GM12874 (cell line): ENCODE results near the gene LYPLAL1.

Experiments used
- CTCF ChIP-seq: IDR thresholded peaks from 2 replicates; pipeline ENCODE4 v1.5.1; 2011; ENCODE audit warnings: low read depth, mild to moderate bottlenecking, control low read depth, low read length, moderate library complexity; ENCODE audit not compliant: insufficient read depth

The LYPLAL1 gene

GRCh38 chr1:219189021-219189824, 15.5 kb downstream of the LYPLAL1 start:
- no peak for TF ChIP-seq CTCF

GRCh38 chr1:219189952-219190351, 16.3 kb downstream of the LYPLAL1 start:
- TF ChIP-seq CTCF = no peak

- TF ChIP-seq CTCF = no peak
Measured at GRCh38 chr1:219190605-219191004, 16.9 kb downstream of the LYPLAL1 start.

- no peak for TF ChIP-seq CTCF
Measured at GRCh38 chr1:219201656-219202055, 28.0 kb downstream of the LYPLAL1 start.

- no peak for TF ChIP-seq CTCF
Measured at GRCh38 chr1:219202567-219202966, 28.9 kb downstream of the LYPLAL1 start.

GRCh38 chr1:219206350-219206749, 32.7 kb downstream of the LYPLAL1 start:
- TF ChIP-seq CTCF = no peak

- no peak for TF ChIP-seq CTCF
Measured at GRCh38 chr1:219209578-219209977, 35.9 kb downstream of the LYPLAL1 start.
